ENCODE measurements around the gene LDLRAD4.
"Not testable (repeated sequence)": the region's sequence is repeated elsewhere in the genome, so short reads cannot be mapped to it uniquely, and the experiment has no call there.

The LDLRAD4 gene

DNA sequence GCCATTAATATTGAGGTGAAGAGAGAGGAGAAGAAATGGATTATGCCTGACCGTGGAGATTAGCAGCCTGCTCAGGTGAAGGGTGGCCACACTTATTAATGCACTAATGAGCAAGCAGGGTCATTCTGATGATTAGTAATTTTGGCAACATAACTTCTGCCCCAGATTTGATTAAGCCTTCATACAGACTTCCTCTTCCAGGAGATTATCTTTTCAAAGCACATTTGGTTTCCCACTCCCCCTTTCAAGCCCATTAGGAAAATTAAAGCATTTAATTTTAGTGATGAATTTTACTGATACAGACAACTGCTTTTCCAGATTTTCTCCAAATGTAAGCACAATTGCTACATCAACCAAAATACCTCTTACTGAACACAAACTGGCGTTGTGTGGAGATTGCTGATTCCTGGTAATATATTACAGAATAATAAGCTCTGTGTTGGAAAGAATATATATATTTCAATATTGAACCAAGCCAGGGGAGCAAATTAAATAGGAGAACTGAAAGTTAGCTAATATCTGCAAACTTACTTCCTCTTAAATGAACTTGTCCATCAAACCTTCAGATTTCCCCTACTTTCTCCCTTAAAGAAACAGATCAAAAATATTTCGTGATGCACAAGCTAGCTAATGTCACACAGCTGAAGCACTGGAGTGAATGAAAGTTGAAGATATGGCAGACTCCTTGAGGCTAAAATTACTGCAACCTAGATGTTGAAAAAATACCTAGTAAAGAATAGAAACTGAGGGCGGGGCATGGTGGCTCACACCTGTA, 367.0 kb downstream of the LDLRAD4 start:
- no peak for DNase-seq

DNA sequence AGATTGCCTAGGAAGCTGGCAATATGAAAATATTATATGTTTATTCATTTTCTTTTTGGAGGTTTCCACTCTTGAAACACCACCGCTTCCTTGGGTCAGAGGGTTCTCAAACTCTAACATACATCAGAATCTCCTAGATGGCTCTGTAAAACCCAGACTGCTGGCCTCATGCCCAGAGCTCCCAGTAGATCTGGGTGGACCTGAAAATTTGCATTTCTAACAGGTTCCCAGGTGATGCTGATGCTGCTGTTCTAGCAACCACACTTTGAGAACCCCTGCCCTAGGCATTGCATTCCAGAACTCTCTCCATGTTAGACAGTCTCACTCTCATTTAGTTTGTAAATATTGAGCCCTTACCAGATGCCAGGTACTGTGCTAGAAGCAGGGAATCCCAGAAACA, 368.4 kb downstream of the LDLRAD4 start:
- no peak for DNase-seq

DNA sequence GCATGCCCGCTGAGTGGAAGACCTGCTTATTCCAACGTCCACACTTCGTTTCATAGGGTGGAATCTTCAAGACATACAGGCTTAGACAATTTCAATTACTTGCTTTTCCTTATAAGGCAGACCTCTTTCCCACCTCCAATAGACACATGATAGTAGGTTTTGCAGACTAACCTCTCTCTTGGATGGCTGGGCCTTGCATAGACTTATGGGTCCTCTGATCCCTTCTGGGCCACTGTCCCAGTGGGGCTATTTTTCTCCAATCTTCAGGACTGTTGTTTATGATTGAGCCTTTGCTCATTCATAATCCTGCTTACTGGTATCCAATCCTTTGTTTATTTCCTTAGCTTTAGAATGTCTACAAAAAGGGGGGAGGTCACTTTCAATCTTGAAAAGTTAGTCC, 368.9 kb downstream of the LDLRAD4 start:
- DNase-seq, result no peak

DNA sequence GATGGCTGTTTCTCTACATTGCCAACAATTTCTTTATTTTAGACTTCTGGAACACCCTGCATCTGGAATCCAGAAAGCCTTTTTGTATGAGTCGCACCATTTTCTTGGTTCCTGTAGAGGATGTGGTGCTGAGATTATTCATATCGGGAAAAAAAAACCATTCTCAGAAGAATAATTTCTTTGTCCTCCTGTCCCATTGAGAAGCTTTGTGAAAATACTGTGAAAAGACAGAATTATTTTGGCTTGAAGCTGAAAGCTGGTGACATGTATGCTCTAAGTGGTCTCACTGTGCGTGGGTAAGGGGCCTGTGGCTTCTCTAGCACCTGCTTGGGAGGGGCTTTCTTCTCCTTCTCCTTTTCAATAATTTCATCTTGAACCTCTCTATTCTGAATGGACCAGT, 369.4 kb downstream of the LDLRAD4 start:
- no peak for DNase-seq

DNA sequence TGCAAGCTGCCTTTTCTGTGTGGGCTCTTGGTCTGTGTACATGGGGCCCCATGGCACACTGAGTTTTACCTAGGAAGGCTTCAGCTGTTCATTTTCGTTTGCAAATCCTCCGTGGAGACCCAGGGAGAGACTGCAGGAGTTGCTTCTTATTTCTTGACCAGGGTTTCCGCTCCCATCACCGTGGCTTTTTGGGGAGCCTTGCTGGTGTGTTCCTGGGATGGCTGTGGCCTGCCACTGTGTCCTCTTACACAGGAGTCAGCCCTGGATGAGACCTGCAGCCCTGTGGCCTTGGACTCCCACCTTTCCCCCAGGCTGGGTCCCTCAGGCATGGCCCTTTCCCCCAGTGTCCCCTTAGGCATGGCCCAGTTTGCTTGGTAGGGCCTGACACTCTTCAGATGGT, 370.8 kb downstream of the LDLRAD4 start:
- DNase-seq, result no peak

DNA sequence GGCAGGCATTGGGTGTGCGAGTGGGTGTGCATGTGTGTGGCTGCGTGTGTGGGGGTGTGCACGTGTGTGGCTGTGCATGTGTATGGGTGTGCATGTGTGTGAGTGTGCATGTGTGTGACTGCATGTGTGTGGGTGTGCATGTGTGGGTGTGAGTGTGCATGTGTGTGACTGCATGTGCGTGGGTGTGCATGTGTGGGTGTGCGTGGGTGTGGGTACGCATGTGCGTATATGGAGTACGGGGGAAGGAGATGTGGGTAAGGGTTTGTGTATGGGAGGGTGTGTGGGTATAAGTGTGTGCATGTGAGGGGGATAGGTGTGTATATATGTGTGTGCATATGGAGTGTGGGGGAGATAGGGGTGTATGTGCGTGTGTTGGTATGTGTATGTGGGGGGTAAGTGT, 371.4 kb downstream of the LDLRAD4 start:
- DNase-seq, result no peak

DNA sequence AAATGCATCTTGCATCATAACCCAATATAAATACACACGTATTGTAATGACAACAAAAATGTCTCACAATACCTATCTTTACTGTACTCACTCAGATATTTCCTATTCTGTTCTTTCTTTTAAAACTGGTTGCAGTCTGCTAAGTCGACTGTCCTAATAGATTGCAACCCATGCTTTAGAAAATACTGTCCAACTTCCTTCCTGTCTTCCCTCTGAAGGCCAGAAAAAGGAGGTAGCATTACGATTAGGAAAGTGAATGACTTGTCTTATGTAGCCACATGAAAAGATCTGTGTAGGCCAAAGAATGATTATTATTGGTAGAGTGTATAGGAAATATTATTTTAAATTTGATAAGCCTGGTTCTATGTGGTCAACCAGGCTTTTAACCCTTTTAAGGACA, 373.7 kb downstream of the LDLRAD4 start:
- DNase-seq, result no peak

DNA sequence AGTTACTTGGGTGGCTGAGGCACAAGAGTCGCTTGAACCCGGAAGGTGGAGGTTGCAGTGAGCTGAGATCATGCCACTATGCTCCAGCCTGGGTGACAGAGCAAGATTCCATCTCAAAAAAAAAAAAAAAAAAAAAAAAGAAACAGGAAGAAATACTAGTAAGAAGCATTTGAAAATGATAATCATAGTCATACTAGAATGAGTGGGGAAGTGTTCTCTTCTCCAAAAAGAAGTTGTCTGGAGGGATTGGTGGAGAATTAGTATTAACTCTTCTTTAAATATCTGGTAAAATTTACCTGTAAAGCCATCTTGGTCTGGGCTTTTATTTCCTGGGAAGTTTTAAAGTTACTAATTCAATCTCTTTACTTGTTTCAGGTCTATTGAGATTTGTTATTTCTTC, 376.0 kb downstream of the LDLRAD4 start:
- no peak for DNase-seq

DNA sequence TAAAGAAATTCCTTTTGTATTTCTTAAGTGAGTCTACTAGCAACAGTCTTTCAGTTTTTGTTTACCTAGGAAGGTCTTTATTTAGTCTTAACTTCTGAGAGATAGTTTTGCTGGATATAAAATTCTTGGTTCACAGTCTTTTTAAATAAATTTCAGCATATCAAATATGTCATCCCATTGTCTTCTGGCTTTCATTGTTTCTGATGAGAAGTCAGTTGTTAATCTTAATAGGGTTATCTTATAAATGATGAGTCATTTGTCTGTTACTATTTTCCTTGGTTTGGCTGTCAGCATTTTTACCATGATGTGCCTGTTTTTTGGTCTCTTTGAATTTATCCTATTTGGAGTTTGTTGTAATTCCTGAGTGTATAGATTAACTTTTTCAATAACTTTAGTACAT, 378.5 kb downstream of the LDLRAD4 start:
- DNase-seq, result no peak

DNA sequence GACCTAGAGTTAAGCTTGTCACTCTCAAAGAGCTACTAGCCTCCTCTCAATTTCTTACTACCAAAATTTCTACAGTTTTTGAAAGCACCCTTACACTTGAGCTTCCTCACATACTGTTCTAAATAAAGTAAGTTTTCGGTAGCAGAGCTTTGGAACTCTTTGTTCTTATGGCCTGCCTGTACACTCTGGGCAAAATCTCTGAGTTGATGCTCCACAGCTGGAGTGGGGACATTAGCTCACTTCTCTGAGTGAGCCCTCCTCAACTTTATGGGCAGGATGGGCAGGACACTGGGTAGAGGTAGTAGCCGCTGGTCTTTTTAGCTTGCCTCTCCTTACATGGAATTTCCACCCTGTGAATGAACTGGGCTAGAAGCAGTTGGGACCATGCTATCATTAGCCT, 380.0 kb downstream of the LDLRAD4 start:
- no peak for DNase-seq

DNA sequence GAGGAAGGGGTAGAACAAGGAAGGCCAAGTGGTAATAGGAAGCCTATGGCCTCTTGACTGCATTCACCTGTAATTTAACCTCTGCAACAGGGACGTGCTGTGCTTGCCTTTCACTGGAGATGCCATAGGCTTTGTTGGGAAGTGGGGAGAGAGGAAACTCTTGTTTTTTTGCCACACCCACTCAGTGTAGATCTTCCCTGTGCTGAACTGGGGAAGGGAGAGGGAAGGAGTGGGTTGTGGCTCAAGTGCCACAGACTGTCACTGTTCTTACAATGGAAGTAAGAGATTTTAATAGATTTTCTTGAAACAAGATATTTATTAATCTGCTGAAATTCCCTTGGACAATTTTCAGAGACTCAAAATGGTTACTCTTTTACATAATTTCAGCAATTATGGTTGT, 380.5 kb downstream of the LDLRAD4 start:
- DNase-seq, result no peak

DNA sequence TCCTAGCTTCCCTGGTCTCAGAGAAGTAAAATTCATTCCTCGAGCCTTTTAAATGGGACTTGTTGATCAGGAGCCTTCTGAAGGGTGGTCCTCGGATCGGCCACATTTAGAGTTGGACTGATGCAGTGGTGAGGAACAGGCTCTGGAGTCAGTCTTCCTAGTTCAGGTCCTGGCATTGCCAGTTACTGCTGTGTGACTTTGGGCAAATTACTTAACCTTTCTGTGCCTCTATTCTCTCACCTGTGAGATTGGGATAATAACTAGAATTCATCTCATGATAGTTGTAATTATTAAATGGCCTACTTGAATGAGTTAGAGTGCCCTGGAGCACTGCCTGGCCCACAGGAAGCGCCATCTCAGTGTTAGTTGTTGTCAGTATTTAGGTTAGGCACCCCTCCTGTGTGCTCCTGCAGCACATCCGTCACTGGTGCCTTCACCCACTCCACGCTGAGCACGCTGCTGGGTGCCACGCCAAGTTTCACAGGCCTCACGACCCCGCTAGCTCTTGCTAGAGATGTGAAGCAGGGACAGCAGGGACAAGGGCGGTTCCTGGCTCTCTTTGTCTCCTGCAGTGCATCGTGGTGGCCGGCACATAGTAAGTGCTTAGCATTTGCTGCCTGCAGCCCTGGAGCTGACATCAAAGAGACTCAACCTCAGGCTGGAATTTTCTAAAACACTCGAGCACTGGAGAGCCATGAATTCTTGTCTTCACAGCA, 384.9 kb downstream of the LDLRAD4 start:
- no peak for DNase-seq

DNA sequence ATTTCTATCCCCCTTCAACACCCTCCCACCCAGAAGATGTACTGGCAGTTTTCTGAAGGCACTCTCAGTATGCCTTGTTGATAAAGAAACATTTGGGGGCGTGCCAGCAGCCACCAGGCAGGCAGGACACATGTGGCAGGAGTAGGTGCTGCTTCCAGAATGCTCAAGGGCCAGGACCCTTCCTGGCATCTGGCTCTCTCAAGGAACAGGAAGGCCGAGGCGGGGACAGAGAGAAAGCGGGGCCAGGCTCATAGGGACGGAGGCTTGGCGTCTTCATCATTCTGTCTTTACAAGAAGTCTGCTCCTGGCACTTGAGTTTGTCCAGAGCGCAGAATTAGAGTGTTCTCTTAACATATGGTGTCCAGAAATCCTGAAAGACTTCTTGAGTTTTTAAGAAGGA, 386.2 kb downstream of the LDLRAD4 start:
- no peak for DNase-seq

DNA sequence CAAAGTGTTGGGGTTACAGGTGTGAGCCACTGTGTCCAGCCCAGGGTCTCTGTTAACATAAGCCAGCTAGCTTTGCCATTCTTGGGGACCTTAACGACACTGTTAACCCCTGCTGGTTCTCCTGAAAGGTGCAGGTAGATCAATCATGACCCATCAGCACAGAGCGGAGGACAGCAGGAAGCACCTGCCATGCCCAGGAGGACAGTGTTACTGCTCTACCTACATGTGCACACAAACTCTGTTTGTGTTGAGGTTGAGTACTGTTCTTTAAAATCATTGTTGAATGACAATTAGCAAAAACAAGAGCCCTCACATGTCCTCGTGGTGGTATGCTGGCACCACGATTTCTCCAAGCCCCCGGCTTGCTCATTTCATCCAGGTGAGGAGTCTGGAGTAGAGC, 386.9 kb downstream of the LDLRAD4 start:
- DNase-seq, result no peak

DNA sequence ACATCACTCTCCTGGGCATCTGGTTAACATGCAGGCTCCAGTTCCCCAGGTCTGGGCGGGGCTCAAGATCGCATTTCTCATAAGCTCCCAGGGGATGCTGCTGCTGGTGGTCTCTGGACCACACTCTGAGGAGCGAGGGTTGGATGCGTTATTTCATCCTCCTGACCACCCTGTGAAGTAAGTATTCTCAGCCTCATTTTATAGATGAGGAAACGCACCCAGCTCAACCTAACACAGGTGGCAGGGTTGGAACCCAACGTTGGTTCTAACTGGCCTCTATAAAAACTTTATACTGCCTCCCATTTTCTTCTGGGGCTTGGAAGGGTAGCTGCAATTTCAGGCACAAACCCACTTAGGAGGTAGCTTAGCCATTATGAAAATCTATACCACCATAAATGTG, 387.3 kb downstream of the LDLRAD4 start:
- no peak for DNase-seq

DNA sequence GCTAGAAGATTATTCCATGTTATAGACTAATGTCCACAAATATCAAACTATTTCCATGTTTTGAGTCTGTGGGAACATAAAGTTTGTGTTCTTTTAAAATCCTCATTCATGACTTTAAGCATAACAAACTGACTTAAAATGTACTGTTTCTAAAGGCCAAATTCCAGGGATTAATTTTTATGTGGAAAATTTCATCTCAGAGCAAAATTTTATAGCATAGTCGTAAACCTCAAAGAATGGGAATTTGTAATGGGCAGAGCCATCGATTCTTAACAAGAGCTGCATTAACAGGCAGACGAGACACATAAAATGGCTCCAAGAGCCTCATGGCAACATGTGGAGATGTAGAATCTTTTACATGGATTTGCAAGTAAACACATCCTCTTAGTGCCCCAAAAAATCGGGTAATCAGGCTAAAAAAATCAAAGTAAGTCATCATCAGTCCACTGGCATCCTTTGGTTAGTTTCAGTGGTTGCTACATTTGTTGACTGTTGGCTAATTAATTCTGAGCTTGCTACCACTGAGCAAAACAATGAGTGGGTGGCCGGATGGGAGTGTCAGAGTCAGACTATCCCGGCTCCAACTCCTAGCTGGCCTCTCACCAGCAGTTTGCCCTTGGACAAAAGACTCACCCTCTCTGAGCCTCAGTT, 388.2 kb downstream of the LDLRAD4 start:
- no peak for DNase-seq

DNA sequence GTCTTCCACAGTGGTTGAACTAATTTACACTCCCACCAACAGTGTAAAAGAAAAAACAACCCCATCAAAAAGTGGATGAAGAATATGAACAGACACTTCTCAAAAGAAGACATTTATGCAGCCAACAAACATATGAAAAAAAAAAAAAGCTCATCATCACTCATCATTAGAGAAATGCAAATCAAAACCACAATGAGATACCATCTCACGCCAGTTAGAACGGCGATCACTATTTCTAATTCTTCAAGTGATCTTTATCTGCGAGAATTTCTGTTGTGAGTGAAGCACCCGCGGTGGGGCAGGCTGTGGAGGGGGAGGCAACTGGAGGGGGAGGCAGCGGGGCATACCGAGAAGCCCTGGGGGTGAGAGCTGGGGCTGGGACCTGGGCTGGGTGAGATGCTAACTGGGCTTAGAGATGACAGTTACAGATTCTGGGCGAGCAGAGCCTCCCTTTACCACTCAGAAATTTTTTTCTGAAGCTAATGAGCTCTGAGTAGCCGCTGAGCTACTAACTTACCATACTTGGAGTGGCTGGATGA, 389.5 kb downstream of the LDLRAD4 start:
- not testable (repeated sequence) for DNase-seq

DNA sequence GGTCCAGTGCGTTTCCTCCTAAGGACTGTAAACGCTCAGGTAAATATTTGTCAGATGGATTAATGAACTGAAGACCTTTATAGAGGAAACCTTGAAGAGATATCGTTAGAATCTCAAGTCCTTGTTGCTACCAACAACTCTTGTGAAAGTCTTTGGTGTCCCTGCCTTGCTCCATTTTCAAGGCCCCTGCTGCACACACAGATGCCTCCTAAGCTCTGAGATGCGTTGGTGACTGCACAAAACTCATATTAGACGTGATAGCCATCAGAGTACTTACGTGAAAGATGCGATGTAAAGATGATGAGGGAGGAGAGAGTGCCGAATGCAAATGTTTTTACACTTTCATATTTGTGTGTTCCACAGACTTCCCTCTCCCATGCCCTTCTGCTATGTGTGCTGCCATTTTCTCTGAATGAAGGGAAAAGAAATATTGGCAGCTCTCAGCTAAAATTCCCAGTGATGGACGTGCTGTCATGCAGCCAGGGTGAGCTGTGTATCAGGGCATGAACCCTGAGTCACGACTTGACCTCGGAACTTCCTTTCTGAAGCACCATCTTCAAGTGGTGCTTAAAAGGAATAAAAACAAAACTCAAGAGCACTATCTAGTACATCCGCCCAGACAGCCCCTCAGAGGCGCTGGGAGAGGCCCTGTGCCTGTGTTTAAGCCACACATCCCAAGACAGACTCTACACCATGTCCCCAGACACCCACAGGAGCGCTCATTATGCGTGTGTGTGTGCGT, 390.4 kb downstream of the LDLRAD4 start:
- no peak for DNase-seq

DNA sequence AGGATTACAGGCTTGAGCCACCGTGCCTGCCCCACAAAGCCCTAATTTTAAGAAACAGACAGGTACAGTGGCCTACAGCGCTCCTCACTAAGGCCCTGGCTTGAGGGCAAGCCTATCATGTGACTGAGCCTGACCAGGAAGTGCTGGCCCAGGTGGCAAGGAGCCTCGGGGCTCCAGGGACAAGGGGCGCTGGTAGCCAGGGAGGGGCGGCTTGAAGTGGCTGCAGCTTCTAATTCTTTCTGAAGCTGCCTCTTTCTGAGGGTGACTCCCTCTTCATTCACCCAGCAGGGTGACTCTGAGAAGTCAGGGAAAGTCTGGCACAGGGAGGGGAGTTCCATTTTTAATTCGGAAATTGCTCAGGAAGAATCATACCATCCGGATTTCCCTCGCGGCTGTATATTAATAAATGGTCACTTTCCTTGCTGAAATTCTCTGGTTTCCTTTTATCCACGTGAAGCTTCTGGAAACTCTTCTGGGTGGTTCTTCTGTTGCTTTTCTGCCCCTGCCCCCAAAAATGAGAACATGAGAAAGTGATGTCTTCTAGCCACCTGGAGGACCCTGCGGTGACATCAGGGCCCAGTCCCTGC, 392.1 kb downstream of the LDLRAD4 start:
- DNase-seq, result no peak

DNA sequence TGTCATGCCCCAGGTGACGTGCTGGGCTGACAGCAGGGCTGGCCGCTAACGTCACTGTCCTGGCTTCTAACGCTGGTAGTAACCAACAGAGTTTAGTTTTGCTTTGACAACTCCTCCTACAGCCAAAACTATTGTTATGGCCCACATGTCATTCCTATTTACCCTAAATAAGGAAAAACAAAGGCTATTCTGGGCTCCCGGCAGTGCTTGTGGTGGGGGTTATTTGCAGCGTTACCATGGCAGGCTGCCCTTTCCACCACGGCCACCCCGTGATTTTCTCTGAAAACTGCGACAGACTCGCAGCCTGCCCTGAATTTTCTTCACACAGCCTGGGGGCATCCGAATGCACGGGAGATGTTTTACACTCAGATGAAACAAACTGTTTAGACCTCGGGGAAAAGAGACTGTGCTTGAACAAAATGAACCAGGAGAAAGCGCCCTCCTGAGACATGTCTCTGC, 392.6 kb downstream of the LDLRAD4 start:
- DNase-seq, result no peak

DNA sequence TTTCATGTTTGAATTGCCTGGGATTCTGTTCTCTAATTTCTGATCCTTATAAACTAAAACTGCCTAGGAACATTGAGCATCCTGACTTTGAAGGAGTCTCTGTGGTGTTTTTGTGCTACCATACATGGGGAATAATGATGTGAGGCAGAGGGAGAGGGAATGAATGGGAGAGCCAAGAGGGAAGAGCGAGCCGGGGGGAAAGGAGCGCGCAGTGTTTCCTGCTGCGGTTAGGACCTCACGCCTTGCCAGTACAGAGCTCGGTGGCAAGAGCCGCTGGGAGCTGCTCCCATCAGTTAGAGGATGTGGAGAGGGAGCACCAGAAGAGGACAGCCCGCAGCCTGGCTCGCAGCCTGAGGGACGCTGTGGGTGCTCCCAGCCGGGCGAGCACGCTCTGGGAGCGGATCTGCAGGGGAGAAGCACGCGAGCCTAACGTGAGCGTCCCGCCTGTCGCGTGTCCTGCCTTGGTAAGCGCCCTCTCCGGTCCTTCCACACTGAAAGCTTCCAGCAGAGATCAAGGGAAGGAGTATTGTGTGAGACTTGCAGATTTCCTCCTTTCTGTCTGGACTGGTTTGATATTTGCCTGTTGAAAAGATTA, 393.1 kb downstream of the LDLRAD4 start:
- DNase-seq, result no peak

Measured in activated naive CD4-positive, alpha-beta T cell (primary cell).